NOMO-1 treated with dmso at 0.1 percent for 144 hours (cell line): ENCODE data around the gene KIF26A.
"Not testable (repeated sequence)": the region's sequence is repeated elsewhere in the genome, so short reads cannot be mapped to it uniquely, and the experiment has no call there.

Experiments
- DNase-seq: peaks from one replicate; lab custom pipeline; 2025; ENCODE audit not compliant: unreplicated experiment; lab: John Stamatoyannopoulos, UW

KIF26A gene

GRCh38 chr14:104219731-104220214 lies 81.4 kb downstream of the KIF26A start:
- no peak for DNase-seq

GRCh38 chr14:104220215-104221070 lies 82.1 kb downstream of the KIF26A start:
- no peak for DNase-seq

- no peak for DNase-seq
These were observed 82.8 kb downstream of the KIF26A start for GRCh38 chr14:104221071-104221625.

DNA sequence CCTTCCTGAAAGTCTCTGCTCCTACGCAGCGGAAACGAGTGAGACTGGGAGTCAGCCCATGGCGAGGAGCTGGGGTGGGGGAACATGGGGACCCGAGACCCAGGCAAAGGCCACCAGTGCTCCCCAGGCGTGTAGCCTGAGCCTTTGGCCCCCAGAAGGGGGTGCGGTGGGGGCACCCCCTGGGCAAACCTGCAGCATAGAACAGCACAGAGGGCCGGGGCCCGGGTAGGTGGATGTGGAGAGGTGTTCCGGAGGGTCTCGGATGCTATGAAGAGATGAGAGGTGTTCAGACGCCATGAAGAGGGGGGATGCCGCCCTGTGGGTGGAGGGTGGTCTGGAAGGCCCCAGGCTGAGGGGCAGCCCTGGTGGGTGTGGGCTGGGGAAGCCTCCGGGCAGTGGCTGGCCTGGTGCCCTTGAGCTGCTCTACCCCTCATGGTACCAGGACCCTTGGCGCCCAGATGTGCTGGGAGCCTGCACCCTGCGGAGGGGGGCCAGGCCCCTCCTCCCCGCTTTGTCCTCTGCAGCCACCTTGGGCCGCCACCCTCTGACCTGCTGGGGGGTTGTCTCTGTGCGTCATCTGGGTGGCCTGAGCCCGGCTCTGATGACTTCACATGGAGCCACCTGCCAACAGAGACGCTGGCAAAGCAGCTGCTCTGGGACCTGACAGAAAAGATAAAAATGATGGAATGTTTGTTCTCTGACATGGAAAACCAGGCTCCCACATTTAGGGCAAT lies 83.4 kb downstream of the KIF26A start:
- DNase-seq: no peak

DNA sequence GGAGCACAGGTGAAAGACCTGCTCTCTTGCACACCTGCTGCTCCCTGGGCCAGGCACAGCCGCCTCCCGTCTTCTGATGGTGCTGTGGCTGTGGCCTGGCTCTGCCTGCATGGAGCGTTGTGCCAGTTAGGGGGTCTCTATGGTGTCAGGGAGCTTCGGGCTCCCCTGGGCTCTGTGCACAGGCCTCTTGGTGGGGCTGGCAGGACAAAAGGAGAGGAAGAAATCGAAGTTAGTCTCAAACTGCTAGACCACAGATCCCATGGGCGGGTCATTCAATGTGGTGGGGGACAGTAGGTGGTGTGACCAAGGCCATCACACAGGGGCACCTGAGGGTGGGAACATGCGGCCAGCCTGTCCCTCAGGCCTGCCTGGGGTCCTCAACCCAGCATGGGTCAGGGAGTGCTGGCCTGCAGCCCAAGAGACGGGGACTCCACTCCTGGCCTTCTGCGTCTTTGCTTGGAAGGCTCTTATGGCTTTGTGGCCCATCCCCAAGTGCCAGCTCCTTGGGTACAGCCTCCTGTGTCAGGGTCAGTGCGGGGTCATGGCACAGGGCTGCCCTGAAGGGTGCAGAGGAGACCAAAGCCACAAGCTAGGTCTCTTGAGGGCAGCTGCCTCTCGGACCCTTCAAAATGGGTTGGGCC lies 84.1 kb downstream of the KIF26A start:
- no peak for DNase-seq

DNA sequence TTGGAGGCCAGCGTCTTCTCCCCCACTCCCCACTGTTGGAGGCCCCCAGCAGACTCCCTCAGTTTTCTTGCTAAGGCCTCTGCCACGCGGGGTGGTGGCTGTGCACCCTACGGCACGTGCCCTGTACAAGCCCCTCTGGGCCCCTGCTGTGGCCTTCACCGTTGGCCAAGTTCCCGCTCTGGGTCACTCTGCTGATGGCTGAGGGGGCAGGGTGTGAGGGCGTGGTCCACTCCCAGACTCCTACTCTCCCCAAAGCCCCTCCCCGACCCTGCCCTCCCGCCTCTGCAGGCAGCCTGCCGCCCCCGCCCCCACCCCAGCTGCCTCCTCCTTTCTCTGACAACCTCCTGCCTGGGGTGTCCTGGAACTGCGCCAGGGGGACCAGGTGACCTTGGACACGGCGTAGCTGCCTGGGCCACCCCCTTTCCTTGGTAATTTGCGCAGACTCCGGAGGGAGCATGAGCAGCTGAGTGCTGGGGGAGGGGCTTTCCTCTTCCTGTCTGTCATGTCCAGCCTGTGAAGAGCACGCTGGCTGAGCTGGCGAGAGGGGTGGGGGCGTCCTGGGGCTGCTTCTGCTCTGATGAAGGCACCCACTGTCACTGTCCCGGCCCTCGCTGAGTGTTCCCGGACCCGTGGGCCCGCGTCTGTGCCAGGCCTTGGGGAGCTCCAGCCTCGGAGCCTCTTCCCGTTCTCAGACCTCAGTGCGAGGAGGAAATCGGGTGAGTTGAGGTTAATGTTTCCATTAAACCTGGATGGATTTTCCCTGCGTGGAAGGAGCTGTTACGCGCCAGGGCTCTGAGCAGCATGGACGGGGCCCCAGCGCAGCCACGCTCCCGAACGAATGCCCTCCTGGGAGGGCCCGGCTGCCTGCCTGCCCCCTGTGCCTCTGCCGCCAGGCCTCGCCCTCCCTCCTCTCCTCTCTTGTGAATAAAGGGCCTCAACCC lies 85.0 kb downstream of the KIF26A start:
- no peak for DNase-seq

- DNase-seq: no peak
These were observed 85.7 kb downstream of the KIF26A start for GRCh38 chr14:104224131-104224505.

DNA sequence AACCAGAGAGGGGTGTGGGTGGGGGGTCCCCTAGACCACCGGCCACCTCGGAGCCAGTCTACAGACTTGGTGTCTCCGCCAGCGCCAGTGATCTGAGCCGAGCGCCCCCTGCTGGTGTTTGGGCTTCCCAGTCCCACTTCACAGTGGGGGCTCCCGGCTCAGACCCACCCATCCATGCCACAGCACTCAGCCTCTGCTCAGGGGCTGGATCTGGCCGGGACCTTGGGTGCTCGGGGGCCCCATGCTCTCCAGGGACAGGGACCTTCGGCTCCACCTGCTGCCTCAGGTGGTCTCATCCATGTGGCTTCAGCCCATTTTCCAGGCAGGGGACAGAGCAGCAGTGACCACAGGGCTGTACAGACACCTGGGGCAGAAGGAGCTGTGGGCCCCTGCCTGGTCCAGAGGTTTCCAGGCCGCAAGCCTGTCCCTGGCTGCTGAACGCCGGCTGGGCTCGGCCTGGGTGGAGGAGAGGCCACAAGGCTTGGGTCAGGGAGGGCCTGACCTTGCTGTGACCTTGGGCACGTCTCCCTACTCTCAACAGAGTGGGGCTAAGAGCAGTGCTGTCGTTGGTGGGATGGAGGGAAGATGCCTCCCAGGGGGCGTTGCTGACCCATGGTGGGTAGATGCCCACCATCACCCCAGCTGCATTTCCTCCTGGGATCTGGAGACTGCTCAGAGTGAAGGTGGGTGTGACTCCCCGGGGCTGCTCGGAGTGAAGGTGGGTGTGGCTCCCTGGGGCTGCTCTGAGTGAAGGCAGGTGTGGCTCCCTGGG lies 86.3 kb downstream of the KIF26A start:
- no peak for DNase-seq

DNA sequence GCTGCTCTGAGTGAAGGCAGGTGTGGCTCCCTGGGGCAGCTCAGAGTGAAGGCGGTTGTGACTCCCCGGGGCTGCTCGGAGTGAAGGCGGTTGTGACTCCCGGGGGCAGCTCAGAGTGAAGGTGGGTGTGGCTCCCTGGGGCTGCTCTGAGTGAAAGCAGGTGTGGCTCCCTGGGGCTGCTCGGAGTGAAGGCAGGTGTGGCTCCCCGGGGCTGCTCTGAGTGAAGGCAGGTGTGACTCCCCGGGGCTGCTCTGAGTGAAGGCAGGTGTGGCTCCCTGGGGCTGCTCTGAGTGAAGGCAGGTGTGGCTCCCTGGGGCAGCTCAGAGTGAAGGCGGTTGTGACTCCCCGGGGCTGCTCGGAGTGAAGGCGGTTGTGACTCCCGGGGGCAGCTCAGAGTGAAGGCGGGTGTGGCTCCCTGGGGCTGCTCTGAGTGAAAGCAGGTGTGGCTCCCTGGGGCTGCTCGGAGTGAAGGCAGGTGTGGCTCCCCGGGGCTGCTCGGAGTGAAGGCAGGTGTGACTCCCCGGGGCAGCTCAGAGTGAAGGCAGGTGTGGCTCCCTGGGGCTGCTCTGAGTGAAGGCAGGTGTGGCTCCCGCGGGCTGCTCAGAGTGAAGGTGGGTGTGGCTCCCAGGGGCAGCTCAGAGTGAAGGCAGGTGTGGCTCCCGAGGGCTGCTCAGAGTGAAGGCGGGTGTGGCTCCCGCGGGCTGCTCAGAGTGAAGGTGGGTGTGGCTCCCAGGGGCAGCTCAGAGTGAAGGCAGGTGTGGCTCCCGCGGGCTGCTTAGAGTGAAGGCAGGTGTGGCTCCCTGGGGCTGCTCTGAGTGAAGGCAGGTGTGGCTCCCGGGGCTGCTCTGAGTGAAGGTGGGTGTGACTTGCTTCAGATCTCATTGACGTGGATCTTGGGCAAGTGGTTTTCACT lies 87.1 kb downstream of the KIF26A start:
- not testable (repeated sequence) for DNase-seq

DNA sequence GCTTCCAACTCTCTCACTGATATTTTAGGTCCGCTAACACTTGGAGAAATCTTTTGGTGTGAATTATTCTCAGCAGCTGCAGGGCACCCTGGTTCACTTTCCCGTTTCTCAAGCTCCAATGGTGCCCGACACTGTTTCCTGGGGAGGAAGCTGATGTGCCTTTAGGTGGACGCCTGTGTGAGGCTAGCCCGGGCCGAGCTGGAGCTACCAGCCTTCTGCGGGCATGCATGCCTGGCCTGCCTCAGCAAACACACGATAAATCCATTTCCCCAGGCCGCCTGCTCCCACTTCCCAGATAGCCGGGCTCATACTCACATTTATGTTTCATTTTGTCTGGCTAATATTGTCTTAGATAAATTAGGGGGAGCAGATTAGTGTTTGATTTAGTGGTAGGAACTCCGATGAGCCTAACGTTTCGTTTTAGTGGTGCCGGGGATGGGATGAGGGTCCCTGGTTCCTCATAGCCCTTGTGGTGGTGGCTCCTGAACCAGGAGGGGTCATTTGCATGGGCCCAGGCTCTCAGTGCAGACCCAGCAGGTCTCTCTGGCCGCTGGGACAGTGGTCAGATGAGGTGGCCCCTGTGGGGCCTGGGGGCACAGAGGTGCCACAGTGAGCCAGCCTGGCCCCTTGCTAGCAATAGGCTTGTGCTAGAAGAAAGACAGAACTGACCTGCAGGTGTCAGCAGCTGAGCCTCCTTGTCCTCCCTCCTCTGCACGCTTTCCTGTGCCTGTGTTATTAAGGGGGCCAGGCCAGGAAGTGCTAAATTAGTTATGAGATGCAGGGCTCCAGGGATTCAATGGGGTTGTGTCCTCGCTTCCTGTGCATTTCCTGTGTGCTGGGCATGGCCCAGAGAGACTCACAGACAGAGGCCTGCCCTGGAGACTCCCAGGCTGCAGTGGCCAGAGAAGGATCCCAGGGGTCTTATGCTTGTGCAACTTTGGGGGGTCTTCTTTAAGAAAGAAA lies 88.3 kb downstream of the KIF26A start:
- DNase-seq: no peak

GRCh38 chr14:104227806-104228205 lies 89.4 kb downstream of the KIF26A start:
- no peak for DNase-seq

- DNase-seq: no peak
These were observed 89.8 kb downstream of the KIF26A start for GRCh38 chr14:104228221-104228620.

- no peak for DNase-seq
These were observed 90.5 kb downstream of the KIF26A start for GRCh38 chr14:104228716-104229533.

GRCh38 chr14:104229534-104230055 lies 91.2 kb downstream of the KIF26A start:
- DNase-seq: no peak

GRCh38 chr14:104230119-104230815 lies 91.9 kb downstream of the KIF26A start:
- no peak for DNase-seq
